Chondrocyte (in vitro differentiated cells): ENCODE results near the gene VASH2. TPM values are rescaled to one million over a fixed set of nuclear protein-coding genes. Genes with fewer than 3 reads are reported as not detected.

Source experiments
- DNase-seq: peaks from one replicate; pipeline ENCODE4 v3.0.0; 2021; ENCODE audit warnings: mixed read lengths, low spot score
- H3K27ac Mint-ChIP-seq: one replicate; pipeline ENCODE4 v1.8.0; 2021; ENCODE audit warnings: mild to moderate bottlenecking, moderate library complexity, mixed read lengths; ENCODE audit not compliant: unreplicated experiment
- H3K27me3 Mint-ChIP-seq: 2 replicates; pipeline ENCODE4 v1.8.0; 2021; ENCODE audit warnings: low read depth, mixed read lengths
- H3K36me3 Mint-ChIP-seq: 2 replicates; pipeline ENCODE4 v1.8.0; 2021; ENCODE audit warnings: low read depth, mixed read lengths
- H3K4me1 Mint-ChIP-seq: 2 replicates; pipeline ENCODE4 v1.8.0; 2021; ENCODE audit warnings: low read depth, mild to moderate bottlenecking, mixed read lengths
- H3K4me3 Mint-ChIP-seq: one replicate; pipeline ENCODE4 v1.8.0; 2021; ENCODE audit warnings: mild to moderate bottlenecking, moderate library complexity, mixed read lengths; ENCODE audit not compliant: unreplicated experiment
- H3K9me3 Mint-ChIP-seq: 2 replicates; pipeline ENCODE4 v1.8.0; 2021; ENCODE audit warnings: low read depth, mixed read lengths
- CTCF ChIP-seq: fragments of 200-600 bp; sonication (generic); IDR thresholded peaks from 2 replicates; pipeline ENCODE4 v1.5.0; 2021; ENCODE audit warnings: antibody characterized with exemption, mild to moderate bottlenecking, moderate library complexity
- total RNA-seq: library from RNA; stranded (reverse); gene quantifications from 3 replicates; pipeline ENCODE4 v1.2.1, GENCODE V29; 2021

The VASH2 gene
- total RNA-seq, 1 donor from 2014 or later, result 2.3 TPM

GRCh38 chr1:212942679-212943392 lies 7.5 kb upstream of the VASH2 start:
- TF ChIP-seq CTCF, result no peak
- peaks cover 19% of the 10 kb centered on the region for H3K9me3 Mint-ChIP-seq
- no peaks in the 10 kb centered on the region for H3K4me1 Mint-ChIP-seq
- H3K36me3 Mint-ChIP-seq, result peaks cover 2% of the 10 kb centered on the region
- no peak overlapping the region for H3K4me3 Mint-ChIP-seq
- H3K27ac Mint-ChIP-seq, result no peak overlapping the region
- no peaks in the 10 kb centered on the region for H3K27me3 Mint-ChIP-seq
- no peak for DNase-seq

- Mint-ChIP-seq H3K9me3 (peaks cover 19% of the 10 kb centered on the region), H3K36me3 (peaks cover 2% of the 10 kb centered on the region), H3K4me1 (no peaks in the 10 kb centered on the region), H3K27ac (no peak overlapping the region), H3K4me3 (no peak overlapping the region), H3K27me3 (no peaks in the 10 kb centered on the region)
- TF ChIP-seq CTCF, result no peak
- DNase-seq, result no peak
Measured at GRCh38 chr1:212943393-212943710, 7.0 kb upstream of the VASH2 start.

GRCh38 chr1:212944229-212944901 lies 6.0 kb upstream of the VASH2 start:
- no peaks in the 10 kb centered on the region for H3K27me3 Mint-ChIP-seq
- no peak overlapping the region for H3K27ac Mint-ChIP-seq
- H3K36me3 Mint-ChIP-seq, result peaks cover 2% of the 10 kb centered on the region
- H3K4me3 Mint-ChIP-seq, result no peak overlapping the region
- no peak for TF ChIP-seq CTCF
- H3K9me3 Mint-ChIP-seq, result peaks cover 18% of the 10 kb centered on the region
- H3K4me1 Mint-ChIP-seq, result no peaks in the 10 kb centered on the region
- DNase-seq, result no peak

- Mint-ChIP-seq H3K36me3 (peaks cover 2% of the 10 kb centered on the region), H3K27ac (no peak overlapping the region), H3K4me3 (no peak overlapping the region), H3K27me3 (no peaks in the 10 kb centered on the region), H3K4me1 (peaks cover 3% of the 10 kb centered on the region), H3K9me3 (peaks cover 11% of the 10 kb centered on the region)
- TF ChIP-seq CTCF, result no peak
- DNase-seq, result no peak
Measured at GRCh38 chr1:212945056-212945455, 5.3 kb upstream of the VASH2 start.

GRCh38 chr1:212945463-212946160 lies 4.7 kb upstream of the VASH2 start:
- DNase-seq, result no peak
- peaks cover 7% of the 10 kb centered on the region for H3K9me3 Mint-ChIP-seq
- H3K27me3 Mint-ChIP-seq, result no peaks in the 10 kb centered on the region
- no peak for TF ChIP-seq CTCF
- no peak overlapping the region for H3K27ac Mint-ChIP-seq
- no peaks in the 10 kb centered on the region for H3K36me3 Mint-ChIP-seq
- H3K4me1 Mint-ChIP-seq, result peaks cover 5% of the 10 kb centered on the region
- no peak overlapping the region for H3K4me3 Mint-ChIP-seq
